HepG2 (cell line): ENCODE data around the gene FRAS1.

Source experiments
- ATF1 ChIP-seq: IDR thresholded peaks from 2 replicates; pipeline ENCODE4 v1.6.1; 2016; ENCODE audit warnings: mild to moderate bottlenecking, control low read depth
- CTCF ChIP-seq: sonication (generic); formaldehyde crosslinking; IDR thresholded peaks from 2 replicates; pipeline ENCODE4 v1.5.0; 2020; ENCODE audit warnings: mild to moderate bottlenecking, missing genetic modification reagents, moderate library complexity
- TF ChIP-seq, protein P1 (sequence below): sonication (generic); formaldehyde crosslinking; IDR thresholded peaks from 2 replicates; pipeline ENCODE4 v1.5.0; 2020; ENCODE audit warnings: mild to moderate bottlenecking, missing genetic modification reagents

GRCh38 chr4:78250500-78250899 lies 193.4 kb downstream of the FRAS1 start:
- TF ChIP-seq ATF1, result no peak
- TF ChIP-seq, protein P1, sequence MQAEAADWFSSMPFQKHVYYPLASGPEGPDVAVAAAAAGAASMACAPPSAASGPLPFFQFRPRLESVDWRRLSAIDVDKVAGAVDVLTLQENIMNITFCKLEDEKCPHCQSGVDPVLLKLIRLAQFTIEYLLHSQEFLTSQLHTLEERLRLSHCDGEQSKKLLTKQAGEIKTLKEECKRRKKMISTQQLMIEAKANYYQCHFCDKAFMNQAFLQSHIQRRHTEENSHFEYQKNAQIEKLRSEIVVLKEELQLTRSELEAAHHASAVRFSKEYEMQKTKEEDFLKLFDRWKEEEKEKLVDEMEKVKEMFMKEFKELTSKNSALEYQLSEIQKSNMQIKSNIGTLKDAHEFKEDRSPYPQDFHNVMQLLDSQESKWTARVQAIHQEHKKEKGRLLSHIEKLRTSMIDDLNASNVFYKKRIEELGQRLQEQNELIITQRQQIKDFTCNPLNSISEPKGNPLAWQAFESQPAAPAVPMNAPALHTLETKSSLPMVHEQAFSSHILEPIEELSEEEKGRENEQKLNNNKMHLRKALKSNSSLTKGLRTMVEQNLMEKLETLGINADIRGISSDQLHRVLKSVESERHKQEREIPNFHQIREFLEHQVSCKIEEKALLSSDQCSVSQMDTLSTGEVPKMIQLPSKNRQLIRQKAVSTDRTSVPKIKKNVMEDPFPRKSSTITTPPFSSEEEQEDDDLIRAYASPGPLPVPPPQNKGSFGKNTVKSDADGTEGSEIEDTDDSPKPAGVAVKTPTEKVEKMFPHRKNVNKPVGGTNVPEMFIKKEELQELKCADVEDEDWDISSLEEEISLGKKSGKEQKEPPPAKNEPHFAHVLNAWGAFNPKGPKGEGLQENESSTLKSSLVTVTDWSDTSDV (CRISPR knock-in tag), result no peak
- no peak for TF ChIP-seq CTCF (CRISPR knock-in tag)
